Neural progenitor cell (in vitro differentiated cells): Measurements from ENCODE around the gene PSME4.

ENCODE experiments used
- EZH2 ChIP-seq: fragments of 200-600 bp; sonication (generic); IDR thresholded peaks from 2 replicates; pipeline ENCODE4 v1.6.1; 2017; ENCODE audit warnings: antibody characterized with exemption, mild to moderate bottlenecking, moderate library complexity
- TF ChIP-seq, protein P1 (sequence below): fragments of 200-600 bp; sonication (generic); IDR thresholded peaks from 2 replicates; pipeline ENCODE4 v1.5.1; 2017; ENCODE audit warnings: antibody characterized with exemption, mild to moderate bottlenecking

DNA sequence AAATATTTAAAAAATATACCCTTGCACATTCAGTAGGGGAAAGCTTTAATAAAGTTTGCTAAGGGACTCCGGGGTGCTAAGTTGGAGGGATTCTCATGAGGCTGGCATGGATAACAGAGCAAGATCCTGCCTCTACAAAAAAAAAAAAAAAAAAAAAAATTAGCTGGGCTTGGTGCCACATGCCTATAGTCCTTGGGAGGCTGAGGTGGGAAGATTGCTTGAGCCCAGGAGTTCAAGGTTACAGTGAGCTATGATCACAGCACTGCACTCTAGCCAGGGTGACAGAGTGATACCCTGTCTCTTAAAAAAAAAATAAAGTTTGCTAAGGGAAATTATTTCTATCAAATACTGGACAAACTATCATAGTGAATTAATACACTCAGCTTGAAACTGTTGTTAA lies 93.7 kb downstream of the PSME4 start:
- TF ChIP-seq, protein P1, sequence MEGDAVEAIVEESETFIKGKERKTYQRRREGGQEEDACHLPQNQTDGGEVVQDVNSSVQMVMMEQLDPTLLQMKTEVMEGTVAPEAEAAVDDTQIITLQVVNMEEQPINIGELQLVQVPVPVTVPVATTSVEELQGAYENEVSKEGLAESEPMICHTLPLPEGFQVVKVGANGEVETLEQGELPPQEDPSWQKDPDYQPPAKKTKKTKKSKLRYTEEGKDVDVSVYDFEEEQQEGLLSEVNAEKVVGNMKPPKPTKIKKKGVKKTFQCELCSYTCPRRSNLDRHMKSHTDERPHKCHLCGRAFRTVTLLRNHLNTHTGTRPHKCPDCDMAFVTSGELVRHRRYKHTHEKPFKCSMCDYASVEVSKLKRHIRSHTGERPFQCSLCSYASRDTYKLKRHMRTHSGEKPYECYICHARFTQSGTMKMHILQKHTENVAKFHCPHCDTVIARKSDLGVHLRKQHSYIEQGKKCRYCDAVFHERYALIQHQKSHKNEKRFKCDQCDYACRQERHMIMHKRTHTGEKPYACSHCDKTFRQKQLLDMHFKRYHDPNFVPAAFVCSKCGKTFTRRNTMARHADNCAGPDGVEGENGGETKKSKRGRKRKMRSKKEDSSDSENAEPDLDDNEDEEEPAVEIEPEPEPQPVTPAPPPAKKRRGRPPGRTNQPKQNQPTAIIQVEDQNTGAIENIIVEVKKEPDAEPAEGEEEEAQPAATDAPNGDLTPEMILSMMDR = no peak
- no peak for TF ChIP-seq EZH2
